Measurements from ENCODE around the gene PRPF19.

PRPF19 gene

DNA sequence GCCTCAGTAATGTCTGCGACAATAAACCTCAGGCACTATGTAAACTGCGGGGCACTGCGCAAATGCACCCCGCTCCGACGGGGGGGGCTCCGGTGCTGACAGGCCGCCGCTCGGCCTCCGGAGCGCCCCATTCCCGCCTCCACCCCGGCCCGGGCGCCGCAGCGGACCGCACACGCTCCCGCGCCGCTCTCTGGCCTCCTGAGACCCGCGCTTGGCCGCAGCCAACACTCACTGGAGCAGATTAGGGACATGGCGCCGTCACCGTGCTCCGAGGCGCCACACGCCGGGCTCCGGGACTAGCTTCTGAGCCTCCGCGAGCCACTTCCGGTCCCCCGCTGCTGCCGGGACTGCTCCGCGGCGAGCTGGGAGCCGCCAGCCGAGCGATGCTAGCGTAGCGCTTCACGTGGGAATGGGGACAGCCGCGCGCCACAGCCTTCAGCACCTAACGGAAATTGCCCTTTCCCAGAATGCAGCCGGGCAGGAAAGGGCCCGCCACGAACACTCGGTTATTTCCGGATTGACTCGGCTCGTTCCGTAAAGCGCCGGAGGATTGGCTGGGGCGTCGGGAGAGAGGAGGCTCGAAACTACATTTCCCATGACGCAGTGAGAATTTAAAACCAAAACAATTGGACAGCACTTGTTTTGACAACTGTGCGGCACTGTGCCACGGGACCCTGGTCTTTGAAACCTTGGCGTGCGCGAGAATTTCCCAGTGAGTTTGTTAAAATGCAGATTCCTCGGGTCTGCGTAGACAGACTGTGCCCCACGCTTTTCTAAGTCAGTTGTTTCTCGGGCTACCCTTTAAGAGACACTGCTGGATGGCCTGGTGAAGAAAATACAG lies at the start of gene PRPF19:
PRPF19 (minus strand) TSS at position 454 of the 841 bp plus-strand sequence; CDS start at position 251, 203 bp downstream.
- peak; percentile 98 to 99 for DNase-seq (ENCODE audit: low read depth in 2 of 2)

- no peak for DNase-seq (ENCODE audit: low read depth in 2 of 2)
These were observed 49.2 kb upstream of the PRPF19 start for GRCh38 chr11:60955571-60955970.

DNA sequence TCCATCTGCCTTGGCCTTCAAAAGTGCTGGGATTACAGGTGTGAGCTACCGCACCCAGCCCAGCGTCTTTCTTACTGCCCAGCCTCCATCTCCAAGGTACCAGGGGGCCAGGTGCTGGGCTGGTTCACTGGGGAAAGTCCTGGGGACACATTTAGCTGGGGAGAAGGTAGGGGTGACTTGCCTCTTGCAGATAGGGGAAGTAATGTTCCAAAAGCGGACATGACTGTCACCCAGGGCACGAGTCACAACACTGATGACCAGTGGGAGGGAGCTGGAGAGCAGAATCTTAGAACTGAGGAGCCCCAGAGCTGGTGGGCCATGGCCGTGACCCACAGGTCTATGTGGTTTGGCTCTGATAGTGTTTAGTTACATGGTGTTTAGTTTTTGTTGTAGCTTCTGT lies 48.0 kb upstream of the PRPF19 start:
- no peak for DNase-seq (ENCODE audit: low read depth in 2 of 2)

- no peak for DNase-seq (ENCODE audit: low read depth in 2 of 2)
These were observed 47.4 kb upstream of the PRPF19 start for GRCh38 chr11:60953781-60954180.

DNA sequence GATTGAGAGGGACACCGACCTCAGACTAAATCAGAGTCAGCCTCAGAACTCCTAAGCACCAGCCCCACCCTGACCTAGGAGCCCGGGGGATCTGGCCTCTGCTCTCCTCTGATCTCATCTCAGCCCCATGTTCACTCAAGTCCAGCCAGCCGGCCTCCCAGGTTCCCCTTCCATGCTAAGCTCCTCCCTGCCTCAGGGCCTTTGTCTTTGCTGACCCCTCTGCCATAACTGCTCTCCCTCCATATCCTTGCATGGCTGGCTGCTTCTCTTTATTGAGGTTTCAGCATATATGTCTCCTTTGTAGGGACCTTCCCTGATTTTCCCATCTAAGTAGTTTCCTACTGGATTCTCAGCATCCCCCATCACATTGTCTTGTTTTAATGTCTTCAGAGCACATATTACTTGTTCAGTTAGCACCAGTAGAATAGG lies 46.4 kb upstream of the PRPF19 start:
- no peak for DNase-seq (ENCODE audit: low read depth in 2 of 2)

- DNase-seq (ENCODE audit: low read depth in 2 of 2): no peak
These were observed 45.7 kb upstream of the PRPF19 start, which contains the start of gene SLC15A3 for GRCh38 chr11:60951904-60952741. TSS of gene SLC15A3 (minus strand) at chr11:60952176. CDS start at chr11:60951551, 625 bp downstream.

DNA sequence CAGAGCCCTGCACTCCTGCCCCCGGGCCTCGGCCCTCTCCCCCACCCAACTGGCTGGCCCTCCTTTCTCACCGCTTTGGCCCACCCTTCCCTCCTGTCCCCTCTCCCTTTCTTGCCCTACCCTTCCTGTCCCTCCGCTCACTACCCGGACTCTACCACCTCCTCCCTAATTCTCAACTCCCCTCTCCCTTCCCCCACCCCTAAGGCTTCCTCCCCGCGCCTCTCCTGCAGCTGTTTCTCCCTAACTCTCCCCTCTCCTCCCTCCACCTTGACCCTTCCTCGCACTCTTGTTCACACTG lies 45.2 kb upstream of the PRPF19 start:
- no peak for DNase-seq (ENCODE audit: low read depth in 2 of 2)

- DNase-seq (ENCODE audit: low read depth in 2 of 2): no peak
These were observed 44.7 kb upstream of the PRPF19 start for GRCh38 chr11:60950933-60951605.

DNA sequence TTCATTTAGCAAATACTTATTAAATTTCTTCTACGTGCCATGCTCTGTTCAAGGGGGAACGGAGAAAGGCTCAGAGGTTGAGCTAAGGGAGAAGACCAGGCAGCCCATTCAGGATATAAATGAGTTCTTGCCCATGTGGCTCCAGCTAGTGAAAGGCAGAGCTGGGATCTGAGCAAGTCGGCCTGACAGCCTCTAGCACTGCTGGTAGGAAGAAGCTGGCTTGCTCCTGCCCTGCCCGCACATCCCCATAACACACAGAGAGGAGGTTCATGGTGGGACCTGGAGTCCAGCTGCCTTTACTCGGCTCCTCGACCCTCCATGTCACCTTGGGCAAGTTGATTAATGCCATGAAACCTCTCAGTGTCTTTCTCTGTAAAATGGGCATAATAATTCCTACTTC lies 43.6 kb upstream of the PRPF19 start:
- no peak for DNase-seq (ENCODE audit: low read depth in 2 of 2)

- DNase-seq (ENCODE audit: low read depth in 2 of 2): no peak
These were observed 41.9 kb upstream of the PRPF19 start for GRCh38 chr11:60948250-60948649.

DNA sequence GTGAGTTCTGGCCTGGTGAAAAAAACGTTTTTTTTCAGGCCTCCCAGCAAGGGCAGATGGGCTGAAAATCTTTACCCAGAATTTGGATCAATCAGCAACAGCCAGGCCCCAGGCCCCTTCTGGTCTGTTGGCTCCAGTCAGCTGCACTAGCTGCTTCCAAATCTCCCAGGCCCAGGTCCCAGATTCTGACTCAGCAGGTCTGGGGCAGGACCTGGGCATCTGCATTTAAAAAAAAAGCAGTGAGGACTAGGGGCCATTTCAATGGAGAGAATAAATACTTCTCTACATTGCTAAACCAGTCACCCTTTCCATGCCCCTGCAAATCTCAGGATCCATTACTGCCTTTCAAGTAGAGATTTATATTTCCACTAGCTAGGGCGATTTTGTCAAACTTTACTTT lies 41.3 kb upstream of the PRPF19 start:
- no peak for DNase-seq (ENCODE audit: low read depth in 2 of 2)

- DNase-seq (ENCODE audit: low read depth in 2 of 2): no peak
These were observed 40.3 kb upstream of the PRPF19 start for GRCh38 chr11:60946601-60947264.

GRCh38 chr11:60945295-60945667 lies 38.9 kb upstream of the PRPF19 start:
- no peak for DNase-seq (ENCODE audit: low read depth in 2 of 2)

DNA sequence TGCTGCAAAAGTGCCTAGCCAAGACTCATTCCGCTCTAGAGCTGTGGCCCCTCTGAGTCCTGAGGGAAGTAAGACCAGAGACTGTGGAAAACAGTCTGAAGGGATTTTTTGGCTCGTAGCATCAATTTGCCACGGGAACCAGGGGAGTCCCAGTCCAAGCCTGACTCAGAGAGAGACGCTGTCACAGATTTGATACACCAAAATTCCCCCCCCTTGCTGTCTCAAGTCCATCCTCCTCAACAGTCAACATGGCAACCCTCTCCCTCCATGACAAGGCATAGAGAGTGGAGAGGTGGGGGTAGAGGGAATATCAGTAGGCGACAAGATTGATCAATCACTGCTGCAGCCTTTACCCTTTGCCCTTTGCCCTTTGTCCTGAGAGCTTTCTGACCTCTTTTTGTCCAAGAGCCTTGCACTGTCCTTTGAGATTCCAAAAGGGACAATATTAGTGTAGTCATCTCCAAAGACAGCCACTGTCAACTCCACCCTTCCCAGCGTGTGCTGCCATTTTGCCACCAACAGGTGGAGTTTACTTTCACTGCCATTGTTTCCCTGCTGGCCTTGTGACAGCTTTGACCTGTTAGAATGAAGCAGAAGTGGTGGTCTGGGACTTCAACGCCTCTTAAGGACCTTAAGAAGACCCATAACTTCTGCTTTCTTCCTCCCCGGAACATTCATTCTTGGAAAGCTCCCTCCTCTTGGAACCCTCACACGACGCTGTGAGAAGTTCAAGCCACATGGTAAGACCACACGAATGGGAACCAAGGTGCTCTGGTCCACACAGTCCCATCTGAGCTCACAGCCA lies 38.3 kb upstream of the PRPF19 start:
- DNase-seq (ENCODE audit: low read depth in 2 of 2): no peak

DNA sequence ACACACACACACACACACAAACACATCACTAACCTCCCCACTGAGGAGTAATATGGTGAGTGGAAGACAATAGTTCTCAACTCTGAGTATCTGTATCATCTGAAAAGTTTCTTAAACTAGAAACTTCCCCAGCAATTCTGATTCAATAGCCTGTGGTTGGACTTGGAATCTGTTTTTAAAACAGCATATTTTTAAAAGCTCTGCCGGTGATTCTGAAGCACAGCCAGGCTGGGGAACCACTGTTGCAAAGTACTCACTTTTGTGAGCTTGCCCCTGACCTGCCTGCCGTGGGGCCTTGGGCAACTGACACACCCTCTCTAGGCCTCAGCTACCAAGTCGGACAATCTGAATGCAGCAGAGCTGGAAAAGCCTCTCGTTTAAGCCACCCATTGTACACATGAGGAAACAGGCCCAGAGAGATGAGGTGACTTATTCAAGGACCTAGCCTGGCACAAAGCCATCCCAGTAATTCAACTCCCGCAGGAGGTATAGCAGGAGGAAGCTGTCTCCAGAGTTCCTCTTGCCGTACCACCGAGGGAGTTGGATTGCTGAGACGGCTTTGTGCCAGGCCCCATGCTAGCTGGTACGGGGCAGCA lies 36.7 kb upstream of the PRPF19 start:
- no peak for DNase-seq (ENCODE audit: low read depth in 2 of 2)

DNA sequence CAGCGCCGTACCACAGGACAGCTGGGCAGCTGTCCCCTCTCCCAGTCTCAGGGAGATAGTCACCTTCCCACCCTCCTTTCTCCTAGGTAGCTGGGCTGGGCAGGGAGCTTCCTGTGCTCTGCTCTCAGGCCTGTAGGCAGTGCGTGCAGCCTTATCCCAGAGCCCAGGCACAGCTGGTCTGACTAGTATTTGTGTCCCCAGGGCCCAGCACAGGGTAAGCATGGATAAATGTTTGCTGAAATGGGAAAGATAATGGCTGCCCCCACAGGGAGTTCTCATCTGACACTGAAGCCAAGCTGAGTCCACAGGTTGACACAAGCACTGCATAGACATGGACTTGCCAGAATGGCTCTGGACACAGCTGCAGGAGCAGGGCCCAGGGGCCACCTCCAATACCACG lies 35.8 kb upstream of the PRPF19 start:
- DNase-seq (ENCODE audit: low read depth in 2 of 2): no peak

- no peak for DNase-seq (ENCODE audit: low read depth in 2 of 2)
These were observed 35.2 kb upstream of the PRPF19 start for GRCh38 chr11:60941371-60942119.

DNA sequence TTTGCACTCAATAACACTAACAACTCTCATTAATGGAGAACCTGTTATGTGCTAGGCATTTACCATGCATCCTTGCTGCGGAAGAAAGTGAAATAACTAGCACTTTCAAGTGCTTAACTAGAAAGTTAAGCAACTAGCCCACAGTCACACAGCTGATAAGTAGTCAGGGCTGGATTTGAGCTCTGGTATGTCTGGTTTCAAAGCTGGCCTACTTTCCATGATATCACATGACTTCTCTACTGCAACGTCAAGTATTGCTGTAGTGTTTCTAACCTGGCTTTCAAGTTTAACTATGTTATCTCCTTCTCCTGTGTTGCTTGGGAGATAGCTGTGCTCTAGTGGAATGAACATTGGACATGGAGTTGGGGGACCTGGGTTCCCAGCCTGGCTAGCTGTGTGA lies 33.5 kb upstream of the PRPF19 start:
- no peak for DNase-seq (ENCODE audit: low read depth in 2 of 2)

- no peak for DNase-seq (ENCODE audit: low read depth in 2 of 2)
These were observed 32.9 kb upstream of the PRPF19 start for GRCh38 chr11:60939301-60939700.

DNA sequence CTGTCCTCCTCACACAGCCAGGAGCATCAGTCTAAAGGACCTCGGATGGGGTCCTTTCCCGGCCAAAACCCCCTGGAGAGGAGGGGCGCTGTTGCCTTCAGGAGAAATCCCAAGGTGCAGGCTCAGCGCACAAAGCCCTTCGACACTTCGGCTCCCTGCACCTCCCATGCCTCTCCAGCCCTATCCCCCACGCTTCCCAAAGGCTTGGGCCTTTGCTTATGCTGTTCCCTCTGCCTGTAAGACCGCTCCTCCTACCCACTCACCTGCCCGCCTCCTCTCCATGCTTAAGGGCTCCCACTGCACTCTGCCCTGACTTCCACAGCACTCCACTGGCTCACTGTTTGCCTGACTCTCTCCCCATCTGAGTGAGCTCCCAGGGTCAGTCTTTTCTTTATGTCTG lies 32.1 kb upstream of the PRPF19 start:
- DNase-seq (ENCODE audit: low read depth in 2 of 2): no peak

Data from stimulated activated CD4-positive, alpha-beta T cell treated with anti-CD3 and anti-CD28 coated beads, Interleukin-12 subunit alpha, Interleukin-12 subunit beta, amount 100 ng/mL, for 24 hours (primary cell).